D721Med (cell line): ENCODE results near the gene SYNE2.

Experiments
- DNase-seq: peaks from one replicate; pipeline ENCODE4 v3.0.0; 2011; ENCODE audit warnings: low spot score; ENCODE audit not compliant: insufficient read length
- FAIRE-seq: peaks from 2 replicates; lab custom pipeline; 2011; peaks lifted over from hg19 to GRCh38; lab: Jason Lieb, UNC
- TF ChIP-seq, protein P1 (sequence below): IDR thresholded peaks from 2 replicates; pipeline ENCODE4 v1.5.1; 2012; ENCODE audit warnings: mild to moderate bottlenecking, control low read depth; ENCODE audit not compliant: insufficient read depth; ENCODE audit errors: missing control alignments

The SYNE2 gene

DNA sequence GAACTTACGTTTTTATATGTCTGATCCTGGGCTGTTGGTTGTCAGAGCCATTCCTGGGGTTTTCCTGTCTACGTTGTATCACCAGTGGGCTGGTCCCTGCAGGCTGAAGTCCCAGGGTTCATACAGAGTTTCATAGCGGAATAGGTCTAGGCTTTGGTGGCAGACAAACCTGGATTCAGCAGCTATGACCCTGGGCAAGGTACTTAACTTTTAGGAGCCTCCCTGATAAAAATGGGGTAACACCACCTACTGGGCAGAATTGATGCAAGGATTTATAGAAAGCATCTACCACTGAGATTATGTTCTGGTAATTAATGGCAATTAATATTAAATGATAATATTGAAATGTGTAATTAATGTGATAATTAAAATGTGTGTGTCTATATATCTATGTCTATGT, 141.2 kb downstream of the SYNE2 start:
- no peak for FAIRE-seq
- TF ChIP-seq, protein P1, sequence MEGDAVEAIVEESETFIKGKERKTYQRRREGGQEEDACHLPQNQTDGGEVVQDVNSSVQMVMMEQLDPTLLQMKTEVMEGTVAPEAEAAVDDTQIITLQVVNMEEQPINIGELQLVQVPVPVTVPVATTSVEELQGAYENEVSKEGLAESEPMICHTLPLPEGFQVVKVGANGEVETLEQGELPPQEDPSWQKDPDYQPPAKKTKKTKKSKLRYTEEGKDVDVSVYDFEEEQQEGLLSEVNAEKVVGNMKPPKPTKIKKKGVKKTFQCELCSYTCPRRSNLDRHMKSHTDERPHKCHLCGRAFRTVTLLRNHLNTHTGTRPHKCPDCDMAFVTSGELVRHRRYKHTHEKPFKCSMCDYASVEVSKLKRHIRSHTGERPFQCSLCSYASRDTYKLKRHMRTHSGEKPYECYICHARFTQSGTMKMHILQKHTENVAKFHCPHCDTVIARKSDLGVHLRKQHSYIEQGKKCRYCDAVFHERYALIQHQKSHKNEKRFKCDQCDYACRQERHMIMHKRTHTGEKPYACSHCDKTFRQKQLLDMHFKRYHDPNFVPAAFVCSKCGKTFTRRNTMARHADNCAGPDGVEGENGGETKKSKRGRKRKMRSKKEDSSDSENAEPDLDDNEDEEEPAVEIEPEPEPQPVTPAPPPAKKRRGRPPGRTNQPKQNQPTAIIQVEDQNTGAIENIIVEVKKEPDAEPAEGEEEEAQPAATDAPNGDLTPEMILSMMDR: peak; percentile 21
- no peak for DNase-seq

DNA sequence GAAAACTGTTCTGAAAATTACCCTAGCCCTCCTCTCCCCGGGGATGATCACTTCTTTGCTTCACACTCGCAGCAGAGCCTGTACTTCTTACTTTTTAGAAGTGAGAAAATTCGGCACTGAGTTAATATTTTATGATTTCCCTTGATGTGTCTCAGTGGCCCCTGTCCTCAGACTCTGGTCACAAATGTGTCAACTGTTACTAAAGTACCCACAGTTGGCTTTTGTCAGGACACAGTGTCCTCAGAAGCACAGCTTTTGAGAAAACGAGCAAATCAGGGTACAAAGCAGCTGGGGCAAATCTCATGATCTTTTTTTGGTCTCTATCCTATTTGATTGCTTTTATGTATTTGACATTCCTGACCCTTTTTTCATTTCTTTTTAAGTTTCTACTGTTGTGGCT, 142.5 kb downstream of the SYNE2 start:
- TF ChIP-seq, protein P1: no peak
- DNase-seq (no peak), FAIRE-seq (no peak)

DNA sequence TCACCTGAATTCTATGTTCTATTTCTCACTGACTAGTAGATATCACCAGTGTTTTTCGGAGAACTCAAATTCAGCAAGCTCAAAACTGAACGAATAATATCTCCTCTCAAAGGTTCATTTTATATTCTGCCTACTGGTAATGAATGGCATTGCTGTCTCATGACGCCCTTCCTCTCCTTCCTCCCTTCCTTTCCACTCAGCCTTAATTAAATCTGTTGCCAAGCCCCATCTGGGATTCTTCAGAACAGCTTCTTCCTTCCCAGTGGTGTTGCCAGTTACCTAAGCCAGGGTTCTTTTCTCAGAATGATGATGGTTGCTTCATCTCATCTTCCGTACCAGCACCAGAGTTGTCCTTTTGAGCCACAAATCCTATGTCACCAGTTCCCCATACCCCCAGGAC, 143.2 kb downstream of the SYNE2 start:
- TF ChIP-seq, protein P1: no peak
- DNase-seq: no peak
- FAIRE-seq: no peak

DNA sequence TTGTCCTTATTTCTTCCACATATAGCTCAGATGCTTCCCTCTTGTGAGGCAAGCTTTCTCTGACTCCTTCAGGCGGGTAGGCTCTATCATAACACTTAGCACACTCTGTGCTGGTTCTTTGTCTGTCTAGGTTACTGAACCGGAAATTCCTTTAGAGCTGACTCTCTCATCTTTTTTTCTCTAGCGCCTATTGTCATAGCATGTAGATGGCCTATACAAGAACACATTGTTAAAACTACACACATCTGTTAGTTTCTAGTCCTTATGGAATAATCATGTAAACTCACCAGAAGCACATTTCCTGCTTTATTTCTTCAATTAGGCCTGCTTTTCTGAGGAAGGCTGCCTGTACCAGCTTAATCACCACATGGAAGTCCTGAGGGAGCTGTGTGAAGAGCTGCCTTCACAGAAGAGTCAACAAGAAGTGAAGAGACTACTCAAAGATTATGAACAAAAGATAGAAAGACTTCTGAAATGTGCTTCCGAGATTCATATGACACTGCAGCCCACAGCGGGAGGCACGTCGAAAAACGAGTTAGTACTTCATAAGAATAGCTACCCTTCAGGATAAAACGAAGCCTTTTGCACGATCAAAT, 143.9 kb downstream of the SYNE2 start:
- TF ChIP-seq, protein P1: no peak
- FAIRE-seq (no peak), DNase-seq (no peak)

DNA sequence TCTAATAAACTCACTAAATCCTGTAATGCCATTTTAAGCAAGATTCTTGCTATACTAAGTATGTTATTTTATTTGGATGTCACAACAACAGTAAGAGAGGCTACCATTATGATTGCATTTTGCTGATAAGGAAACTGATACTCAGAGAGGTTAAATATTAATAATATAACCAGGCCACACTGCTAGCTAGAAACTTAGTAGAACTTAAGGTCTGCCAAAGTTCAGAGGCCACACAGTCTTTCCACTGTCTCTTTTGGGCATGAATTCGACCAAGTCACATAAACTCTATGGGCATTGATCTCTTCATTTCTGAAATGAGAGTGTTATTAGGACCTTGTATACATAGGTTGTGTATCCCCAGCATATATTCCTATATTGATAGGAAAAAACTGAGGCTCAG, 147.9 kb downstream of the SYNE2 start:
- DNase-seq (no peak), FAIRE-seq (no peak)
- TF ChIP-seq, protein P1: no peak

DNA sequence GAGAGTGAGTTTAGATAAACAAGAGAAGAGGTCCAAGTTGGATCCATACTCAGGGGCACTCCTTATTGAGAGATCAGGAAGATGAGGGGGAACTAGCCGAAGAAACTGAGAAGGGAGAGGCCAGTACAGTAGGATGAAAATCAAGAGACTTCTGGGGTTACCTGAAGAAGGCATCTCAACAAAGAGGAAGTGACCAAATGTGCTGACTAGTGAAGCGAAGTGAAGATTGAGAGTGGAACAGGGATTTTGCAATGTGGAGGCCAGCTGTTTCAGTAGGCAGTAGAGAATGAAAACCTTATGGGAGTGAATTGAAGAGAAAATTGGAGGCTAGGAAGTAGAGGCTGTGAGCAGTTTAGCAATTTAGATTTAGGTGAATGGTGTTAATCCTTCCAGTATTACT, 153.0 kb downstream of the SYNE2 start:
- TF ChIP-seq, protein P1: no peak
- FAIRE-seq: no peak
- no peak for DNase-seq

DNA sequence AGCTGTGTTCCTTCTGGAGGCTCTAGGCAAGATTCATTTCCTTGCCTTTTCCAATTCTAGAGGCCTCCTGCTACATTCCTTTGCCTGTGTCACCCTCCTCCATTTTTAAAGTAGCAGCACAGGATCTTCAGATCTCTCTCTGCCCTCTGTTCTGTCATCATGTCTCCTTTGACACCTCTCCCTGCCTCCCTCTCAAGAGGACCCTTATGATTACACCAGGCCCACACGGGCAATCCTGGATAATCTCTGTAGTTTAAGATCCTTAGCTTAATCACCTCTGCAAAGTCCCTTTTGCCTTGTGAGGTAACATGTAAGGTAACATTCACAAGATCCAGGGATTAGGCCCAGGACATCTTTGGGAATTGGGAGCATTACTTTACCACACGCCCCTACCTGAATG, 155.2 kb downstream of the SYNE2 start:
- FAIRE-seq: peak; percentile 77
- TF ChIP-seq, protein P1: no peak

More for the DNA sequence above, 155.2 kb downstream of the SYNE2 start:
- DNase-seq: no peak
